Activated CD4-positive, alpha-beta T cell treated with anti-CD3 and anti-CD28 coated beads for 36 hours (primary cell): ENCODE data around the gene SDC3. TPM values are rescaled to one million over a fixed set of nuclear protein-coding genes. Genes with fewer than 3 reads are reported as not detected.

Experiments used
- ATAC-seq: fragments of 200-7000 bp; cut with Tn5 transposase; one replicate; pipeline ENCODE4 v1.10.0; 2021; ENCODE audit warnings: mild to moderate bottlenecking, moderate library complexity
- CTCF ChIA-PET: fragments of 350-600 bp; sonication (Branson Sonifier 250); formaldehyde crosslinking; loops from one replicate; lab custom pipeline; 2021; ENCODE audit warnings: antibody characterized with exemption; lab: Charles Lee
- POLR2A ChIA-PET: fragments of 350-600 bp; sonication (Branson Sonifier 250); formaldehyde crosslinking; loops from one replicate; lab custom pipeline; 2021; ENCODE audit warnings: antibody characterized with exemption, inconsistent platforms; lab: Charles Lee
- DNase-seq: peaks from one replicate; pipeline ENCODE4 v3.0.0-alpha.2; 2020
- H3K27ac Mint-ChIP-seq: one replicate; pipeline ENCODE4 v1.8.0; 2021; ENCODE audit warnings: mixed read lengths
- H3K27me3 Mint-ChIP-seq: one replicate; pipeline ENCODE4 v1.8.0; 2021; ENCODE audit warnings: mixed read lengths
- H3K36me3 Mint-ChIP-seq: one replicate; pipeline ENCODE4 v1.8.0; 2021; ENCODE audit warnings: low read depth, mixed read lengths
- H3K4me1 Mint-ChIP-seq: one replicate; pipeline ENCODE4 v1.8.0; 2021; ENCODE audit warnings: mixed read lengths
- H3K4me3 Mint-ChIP-seq: one replicate; pipeline ENCODE4 v1.8.0; 2021; ENCODE audit warnings: mild to moderate bottlenecking, moderate library complexity, mixed read lengths
- H3K9me3 Mint-ChIP-seq: one replicate; pipeline ENCODE4 v1.8.0; 2021; ENCODE audit warnings: low read depth, mixed read lengths
- intact Hi-C, 2 experiments: fragments of 100-400 bp; cut with DNase I in 1 of 2; cut with micrococcal nuclease in 1 of 2; formaldehyde crosslinking; loops; one replicate each; pipeline versions ENCODE4 v1.14.2 to v1.15.1; 2022 to 2024; cut with DNase I, micrococcal nuclease
- total RNA-seq, 2 experiments: library from RNA; stranded (reverse); gene quantifications; one replicate each; pipeline ENCODE4 v1.2.3, GENCODE V29; 2021

SDC3 gene
- total RNA-seq, 2 experiments from 2014 or later, result 0.18 to 0.37 TPM

DNA sequence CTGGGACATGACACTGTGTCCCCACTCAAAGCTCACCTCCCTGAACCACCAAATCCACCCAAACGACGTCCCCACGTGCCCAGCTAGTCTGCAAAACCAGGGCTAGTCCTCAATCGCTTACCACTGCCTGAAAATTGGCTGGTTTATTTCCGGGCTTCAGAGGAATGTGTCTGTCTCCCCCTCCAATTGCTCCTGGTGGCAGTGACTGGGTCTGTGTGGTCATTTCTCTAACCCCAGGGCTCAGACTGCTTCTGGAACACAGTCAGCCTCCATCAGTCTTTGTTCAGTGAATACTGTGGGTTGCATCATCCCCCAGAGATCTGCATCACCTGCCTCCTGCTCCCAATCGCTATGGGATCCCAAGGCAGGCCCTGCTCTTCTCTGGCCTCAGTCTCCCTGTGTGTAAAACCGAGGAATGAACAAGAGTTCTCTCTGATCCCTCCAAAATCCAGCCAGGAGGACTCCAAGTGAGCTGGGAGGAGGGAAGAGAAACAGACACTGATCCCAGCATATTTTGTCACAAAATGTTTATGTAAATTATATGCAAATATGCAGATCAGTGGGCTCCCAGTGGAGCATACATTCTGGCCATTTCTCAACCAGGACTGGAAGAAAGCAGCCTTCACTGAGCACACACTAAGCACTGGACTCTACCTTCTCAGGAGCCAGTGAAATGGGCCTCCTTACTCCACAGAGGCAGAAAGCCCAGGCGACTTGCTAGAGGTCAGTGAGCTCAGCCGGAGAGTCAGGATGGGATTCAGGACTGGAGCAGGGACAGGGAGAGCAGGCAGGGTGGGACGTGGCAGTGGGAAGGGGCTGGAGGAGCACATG lies 20.9 kb downstream of the SDC3 start:
- POLR2A ChIA-PET, result no interaction called here
- intact Hi-C loops, result no loop called here

DNA sequence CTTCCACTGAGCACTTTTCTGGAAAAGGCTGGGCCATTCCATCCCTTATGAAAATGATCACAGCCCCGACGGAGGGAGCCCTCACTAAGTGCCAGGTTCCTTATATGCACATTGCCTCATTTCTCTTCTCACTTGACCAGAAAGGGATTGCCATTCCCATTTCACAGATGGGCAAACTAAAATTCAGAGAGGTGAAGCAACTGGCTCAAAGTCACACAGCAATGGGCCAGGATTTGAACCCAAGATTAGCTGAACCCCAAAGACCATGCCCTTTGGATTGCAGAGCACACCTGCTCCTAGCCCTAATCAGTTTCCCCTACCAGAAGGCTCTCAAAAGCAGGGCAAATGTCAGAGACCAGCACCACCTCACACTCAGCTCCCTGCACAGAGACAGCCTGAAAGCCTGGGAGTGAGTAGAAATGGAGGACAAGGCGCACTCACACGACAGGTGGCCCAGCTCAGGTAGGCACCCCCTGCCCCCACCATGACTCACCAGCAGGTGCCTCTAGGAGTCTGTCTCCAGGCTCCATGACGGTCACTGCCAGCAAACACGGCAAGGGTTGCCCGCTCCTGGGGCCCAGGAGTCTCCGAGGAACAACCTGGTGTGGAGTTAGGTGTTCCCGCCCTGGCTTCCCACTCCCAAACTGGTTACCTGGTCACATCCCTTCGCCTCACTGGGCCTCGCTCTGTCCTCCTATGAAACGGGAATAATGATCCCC lies 21.7 kb downstream of the SDC3 start:
- Mint-ChIP-seq H3K4me1 (no peaks in the 10 kb centered on the region), H3K27ac (no peak overlapping the region), H3K27me3 (peaks cover 12% of the 10 kb centered on the region), H3K36me3 (no peaks in the 10 kb centered on the region), H3K4me3 (no peak overlapping the region), H3K9me3 (no peaks in the 10 kb centered on the region)
- DNase-seq (no peak), ATAC-seq (no peak)
- CTCF ChIA-PET, result interaction anchor here (0.5 to 0.6 kb wide), 2 partner anchors 73 to 84 kb away, joined by 3 read pairs; no protein-coding TSS in a partner anchor
- intact Hi-C loops, result no loop called here
- POLR2A ChIA-PET, result no interaction called here

More for the DNA sequence above, 20.9 kb downstream of the SDC3 start:
- H3K9me3 Mint-ChIP-seq, result no peaks in the 10 kb centered on the region
- ATAC-seq (no peak), DNase-seq (no peak)
- H3K27ac Mint-ChIP-seq, result no peak overlapping the region
- H3K36me3 Mint-ChIP-seq, result no peaks in the 10 kb centered on the region
- CTCF ChIA-PET, result interaction anchor here (0.5 to 0.6 kb wide), 2 partner anchors 10 to 72 kb away, joined by 3 read pairs; no protein-coding TSS in a partner anchor
- no peak overlapping the region for H3K4me3 Mint-ChIP-seq
- H3K27me3 Mint-ChIP-seq, result peaks cover 9% of the 10 kb centered on the region
- H3K4me1 Mint-ChIP-seq, result no peaks in the 10 kb centered on the region

DNA sequence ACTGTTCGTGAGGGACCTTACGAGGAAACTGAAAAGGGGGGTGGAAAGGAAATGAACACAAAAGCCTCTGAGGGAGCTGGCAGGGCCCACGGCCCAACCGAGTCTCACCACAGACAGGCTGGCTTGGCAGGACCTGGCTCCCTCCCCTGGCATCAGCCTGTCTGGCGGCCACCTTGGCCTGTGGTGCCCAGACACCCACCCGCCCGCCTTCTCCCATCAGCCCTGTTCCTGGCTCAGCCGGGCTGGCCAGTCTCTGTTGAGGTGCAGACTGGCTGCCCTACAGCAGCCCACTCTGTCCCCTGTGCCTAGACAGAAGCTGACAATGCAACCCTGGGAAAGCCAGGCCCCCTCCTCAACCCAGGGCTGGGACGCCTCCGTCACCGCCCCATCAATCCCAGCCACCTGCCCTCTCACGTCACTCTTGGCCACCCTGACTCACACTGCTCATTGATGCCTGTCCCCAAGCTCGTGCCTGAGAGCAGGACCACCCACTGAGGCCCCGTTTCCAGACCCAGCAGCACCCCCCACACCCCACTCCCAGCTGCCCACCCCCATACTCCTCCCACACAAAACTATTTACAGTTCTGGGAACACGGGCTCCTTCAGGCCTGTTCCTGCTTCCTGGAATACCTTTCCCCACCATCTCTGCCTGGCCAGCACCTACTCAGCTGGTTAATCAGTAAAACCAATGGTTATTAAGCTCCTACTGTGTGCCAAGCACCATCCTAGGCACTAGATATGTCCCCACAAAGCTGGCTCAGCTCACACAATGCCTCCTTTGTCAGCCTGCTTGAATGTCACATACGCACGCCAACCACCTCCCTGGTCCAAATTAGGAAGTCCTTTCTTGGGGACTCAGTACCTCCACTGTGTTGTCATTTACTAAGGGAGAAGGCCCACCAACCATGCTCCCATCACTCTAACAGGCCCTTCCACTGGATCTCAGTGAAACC lies 22.7 kb downstream of the SDC3 start:
- POLR2A ChIA-PET, result no interaction called here
- DNase-seq, result no peak
- no peaks in the 10 kb centered on the region for H3K4me1 Mint-ChIP-seq
- CTCF ChIA-PET, result interaction anchor here (0.5 kb wide), 1 partner anchor 183 kb away, joined by 3 read pairs; no protein-coding TSS in a partner anchor
- no peaks in the 10 kb centered on the region for H3K36me3 Mint-ChIP-seq
- H3K27ac Mint-ChIP-seq, result no peak overlapping the region
- peaks cover 16% of the 10 kb centered on the region for H3K27me3 Mint-ChIP-seq
- no peak for ATAC-seq
- no peaks in the 10 kb centered on the region for H3K9me3 Mint-ChIP-seq
- H3K4me3 Mint-ChIP-seq, result no peak overlapping the region
- intact Hi-C loops, result no loop called here

DNA sequence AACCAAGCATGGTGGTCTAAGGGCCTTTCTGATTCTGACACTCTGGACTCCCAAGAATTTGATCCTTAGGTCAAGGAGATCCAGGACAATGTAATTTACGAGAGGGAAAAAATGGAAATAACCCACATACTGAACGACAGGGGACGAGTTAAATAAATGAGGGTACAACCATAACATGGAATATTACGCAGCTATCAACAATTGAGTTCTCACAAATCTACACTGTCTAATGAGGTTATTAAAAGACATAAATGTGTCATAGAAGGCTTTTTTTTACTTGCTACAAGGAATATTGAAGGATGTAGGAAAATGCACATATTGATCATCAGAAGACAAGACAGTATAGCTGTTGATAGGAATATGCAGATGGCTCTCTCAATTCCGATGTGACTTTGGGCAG lies 23.8 kb downstream of the SDC3 start:
- CTCF ChIA-PET, result no interaction called here
- no peak overlapping the region for H3K4me3 Mint-ChIP-seq
- H3K27me3 Mint-ChIP-seq, result peaks cover 17% of the 10 kb centered on the region
- H3K9me3 Mint-ChIP-seq, result no peaks in the 10 kb centered on the region
- H3K36me3 Mint-ChIP-seq, result no peaks in the 10 kb centered on the region
- DNase-seq (no peak), ATAC-seq (no peak)
- intact Hi-C loops, result no loop called here
- POLR2A ChIA-PET, result no interaction called here
- no peaks in the 10 kb centered on the region for H3K4me1 Mint-ChIP-seq
- no peak overlapping the region for H3K27ac Mint-ChIP-seq

DNA sequence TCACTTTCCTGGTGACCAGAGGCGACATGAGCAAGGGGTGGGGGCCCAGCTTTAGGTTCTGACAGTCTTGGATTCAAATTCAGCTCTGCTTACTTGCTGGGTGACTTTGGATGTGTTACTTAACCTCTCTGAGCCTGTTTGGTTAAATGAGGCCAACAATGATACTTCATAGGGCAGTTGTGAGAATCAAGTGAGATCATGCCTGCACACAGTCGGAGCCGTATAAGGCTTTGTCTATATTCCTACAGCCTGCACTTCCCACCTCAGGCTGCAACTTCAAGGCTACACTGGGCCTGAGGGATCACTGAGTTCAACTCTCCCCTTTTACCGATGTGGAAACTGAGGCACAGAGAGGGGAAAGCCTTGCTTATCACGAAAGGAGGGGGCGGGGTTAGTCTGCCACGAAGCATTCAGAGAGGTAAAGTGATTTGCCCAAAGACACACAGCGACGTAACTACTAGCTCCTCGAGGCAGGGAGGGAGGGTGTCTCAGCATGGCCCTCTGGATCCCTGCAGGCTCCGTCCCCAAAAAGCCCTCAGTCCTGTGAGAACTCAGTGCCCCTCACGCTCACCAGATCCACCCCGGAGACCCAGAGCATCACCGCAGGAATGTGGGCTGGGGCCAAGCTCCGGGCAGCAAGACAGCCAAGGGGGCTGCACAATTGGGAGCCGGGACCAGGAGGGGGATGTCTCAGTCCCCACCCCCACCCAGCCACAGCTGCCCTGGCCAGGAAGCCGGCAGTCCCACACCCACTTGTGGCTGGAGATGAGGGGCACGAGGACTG lies 25.0 kb downstream of the SDC3 start:
- no peak overlapping the region for H3K4me3 Mint-ChIP-seq
- POLR2A ChIA-PET, result no interaction called here
- DNase-seq, result no peak
- peaks cover 14% of the 10 kb centered on the region for H3K27me3 Mint-ChIP-seq
- no peaks in the 10 kb centered on the region for H3K9me3 Mint-ChIP-seq
- H3K4me1 Mint-ChIP-seq, result no peaks in the 10 kb centered on the region
- intact Hi-C loops, result no loop called here
- no peak overlapping the region for H3K27ac Mint-ChIP-seq
- CTCF ChIA-PET, result no interaction called here
- H3K36me3 Mint-ChIP-seq, result no peaks in the 10 kb centered on the region
- no peak for ATAC-seq

DNA sequence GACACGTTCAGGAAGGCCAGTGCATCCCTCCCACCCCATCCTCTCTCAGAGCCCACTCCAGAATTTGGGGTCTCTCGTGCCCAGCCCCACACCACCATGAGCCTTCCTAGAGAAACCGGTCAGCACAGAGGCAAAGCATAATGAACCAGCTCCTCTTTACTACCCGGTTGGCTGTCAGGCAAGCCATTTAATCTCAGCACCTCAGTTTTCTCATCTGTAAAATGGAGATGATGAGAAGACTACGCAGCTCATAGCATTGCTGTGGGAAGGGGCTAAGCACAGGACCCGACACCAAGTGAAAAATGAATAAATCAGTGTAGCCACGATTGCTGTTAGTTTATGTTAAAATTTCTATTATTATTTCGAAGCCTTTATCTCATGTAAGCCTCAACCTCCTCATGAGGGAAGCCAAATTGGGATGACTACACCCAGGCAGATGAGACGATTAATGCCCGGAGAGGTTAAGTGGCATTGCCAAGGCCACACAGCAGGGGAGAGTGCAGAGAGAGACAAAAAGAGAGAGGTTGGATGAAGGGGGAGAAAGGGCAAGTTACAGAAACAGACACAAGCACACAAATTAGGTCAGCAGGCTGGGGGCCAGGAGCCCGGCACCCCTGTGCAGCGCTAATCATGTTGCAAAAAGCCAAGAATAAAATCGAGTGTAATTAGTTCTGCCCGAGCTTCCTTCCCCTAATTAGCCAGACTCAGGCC lies 25.7 kb downstream of the SDC3 start:
- ATAC-seq (no peak), DNase-seq (no peak)
- POLR2A ChIA-PET, result no interaction called here
- no peaks in the 10 kb centered on the region for H3K36me3 Mint-ChIP-seq
- CTCF ChIA-PET, result no interaction called here
- H3K9me3 Mint-ChIP-seq, result no peaks in the 10 kb centered on the region
- H3K27me3 Mint-ChIP-seq, result peaks cover 14% of the 10 kb centered on the region
- H3K4me3 Mint-ChIP-seq, result no peak overlapping the region
- no peak overlapping the region for H3K27ac Mint-ChIP-seq
- intact Hi-C loops, result no loop called here
- no peaks in the 10 kb centered on the region for H3K4me1 Mint-ChIP-seq

DNA sequence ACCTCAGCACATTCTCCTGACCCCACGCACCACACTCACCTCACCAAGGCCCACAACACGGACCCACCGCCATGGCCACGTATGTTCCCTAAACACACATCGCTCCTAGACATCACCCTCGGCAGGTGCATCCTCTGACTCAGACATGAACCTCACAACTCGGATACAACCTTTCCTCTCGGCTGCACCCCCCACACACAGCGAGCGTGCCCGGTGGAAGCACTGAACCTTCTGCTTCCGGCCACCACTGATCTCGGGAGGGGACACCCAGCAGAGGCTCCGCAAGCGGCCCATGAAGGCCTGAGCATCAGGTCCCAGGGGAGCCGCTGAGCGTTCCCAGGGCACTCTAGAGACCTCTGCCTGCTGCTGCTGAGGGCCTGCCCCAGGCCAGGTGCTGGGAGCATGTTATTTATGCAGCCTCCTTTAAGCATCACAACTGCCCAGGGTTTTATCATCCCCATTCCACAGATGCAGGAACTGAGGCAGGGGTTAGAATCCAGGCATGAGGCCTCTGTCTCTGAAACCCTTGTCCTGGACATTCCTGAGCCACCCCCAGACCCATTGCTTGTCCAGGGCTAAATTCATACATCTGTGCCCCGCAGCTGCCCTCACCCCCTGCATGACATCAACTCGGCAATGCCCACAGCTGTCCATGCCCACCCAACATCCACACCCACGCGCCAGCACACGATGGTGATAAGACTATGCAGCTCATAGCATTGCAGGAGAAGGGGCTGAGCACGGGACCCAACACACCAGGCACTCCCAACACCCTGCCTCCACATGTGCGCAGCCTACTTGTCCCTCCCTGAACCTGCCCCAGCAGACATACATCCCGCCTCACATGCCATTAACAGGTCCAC lies 27.0 kb downstream of the SDC3 start:
- Mint-ChIP-seq H3K4me1 (no peaks in the 10 kb centered on the region), H3K9me3 (no peaks in the 10 kb centered on the region), H3K27me3 (peaks cover 14% of the 10 kb centered on the region), H3K36me3 (no peaks in the 10 kb centered on the region), H3K4me3 (no peak overlapping the region), H3K27ac (no peak overlapping the region)
- ATAC-seq (no peak), DNase-seq (peak; percentile 34)
- intact Hi-C loops, result no loop called here
- ChIA-PET CTCF (no interaction called here), POLR2A (no interaction called here)

- CTCF ChIA-PET, result no interaction called here
- no peaks in the 10 kb centered on the region for H3K4me1 Mint-ChIP-seq
- H3K4me3 Mint-ChIP-seq, result no peak overlapping the region
- H3K36me3 Mint-ChIP-seq, result no peaks in the 10 kb centered on the region
- ATAC-seq (no peak), DNase-seq (no peak)
- H3K27ac Mint-ChIP-seq, result no peak overlapping the region
- peaks cover 15% of the 10 kb centered on the region for H3K27me3 Mint-ChIP-seq
- H3K9me3 Mint-ChIP-seq, result no peaks in the 10 kb centered on the region
- POLR2A ChIA-PET, result no interaction called here
- intact Hi-C loops, result no loop called here
Measured at GRCh38 chr1:30880678-30881318, 27.8 kb downstream of the SDC3 start.

DNA sequence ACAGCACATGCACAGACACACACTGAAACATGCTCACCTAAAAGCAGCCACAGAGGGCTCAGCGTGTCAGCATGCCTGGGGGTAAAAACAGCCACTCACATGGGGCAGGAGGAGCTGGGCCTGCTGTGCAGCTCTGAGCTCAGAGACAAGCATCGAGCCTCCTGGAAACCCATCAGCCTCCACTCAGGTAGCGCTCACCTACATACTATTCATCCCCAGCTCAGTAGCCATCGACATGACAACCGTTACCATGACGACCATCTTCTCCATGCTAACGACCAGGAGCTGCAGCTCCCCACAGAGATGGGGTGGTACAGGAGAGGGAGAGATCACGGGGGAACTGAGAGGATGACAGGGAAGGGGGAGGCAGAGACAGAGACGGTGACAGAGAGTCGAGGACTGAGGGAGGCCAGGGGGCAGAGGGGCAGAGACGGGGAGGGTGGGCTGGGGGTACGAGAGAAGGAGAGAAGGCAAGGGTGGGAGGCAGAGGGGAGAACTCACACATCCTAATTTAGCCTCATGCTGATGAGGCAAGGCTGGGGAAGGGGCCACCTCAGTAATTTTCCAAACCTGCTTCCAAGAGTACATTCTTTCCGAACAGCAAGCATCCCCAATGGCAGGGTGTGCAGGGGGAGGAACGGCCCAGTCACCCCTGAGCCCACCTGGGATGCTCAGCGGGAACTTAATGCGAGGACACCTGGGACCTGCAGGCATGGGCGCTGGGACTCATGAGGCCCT lies 28.4 kb downstream of the SDC3 start:
- H3K9me3 Mint-ChIP-seq, result no peaks in the 10 kb centered on the region
- no peaks in the 10 kb centered on the region for H3K36me3 Mint-ChIP-seq
- CTCF ChIA-PET, result no interaction called here
- H3K4me1 Mint-ChIP-seq, result no peaks in the 10 kb centered on the region
- intact Hi-C loops, result no loop called here
- DNase-seq, result no peak
- H3K27me3 Mint-ChIP-seq, result peaks cover 15% of the 10 kb centered on the region
- no peak overlapping the region for H3K4me3 Mint-ChIP-seq
- H3K27ac Mint-ChIP-seq, result no peak overlapping the region
- no peak for ATAC-seq
- POLR2A ChIA-PET, result no interaction called here
